B cell (primary cell): ENCODE results near the gene TLR7.

ENCODE experiments used
- EZH2 ChIP-seq: IDR thresholded peaks from 2 replicates; pipeline ENCODE4 v1.6.1; 2012; ENCODE audit warnings: borderline replicate concordance, low read depth, mild to moderate bottlenecking, moderate library complexity, low read length; ENCODE audit not compliant: insufficient read depth, poor library complexity, severe bottlenecking
- TF ChIP-seq, protein P1 (sequence below): fragments of 200-600 bp; IDR thresholded peaks from one replicate; pipeline ENCODE4 v1.8.0; 2022; ENCODE audit warnings: antibody characterized with exemption, mild to moderate bottlenecking

GRCh38 chrX:12885508-12885907 lies 18.6 kb downstream of the TLR7 start:
- TF ChIP-seq EZH2: no peak
- TF ChIP-seq, protein P1, sequence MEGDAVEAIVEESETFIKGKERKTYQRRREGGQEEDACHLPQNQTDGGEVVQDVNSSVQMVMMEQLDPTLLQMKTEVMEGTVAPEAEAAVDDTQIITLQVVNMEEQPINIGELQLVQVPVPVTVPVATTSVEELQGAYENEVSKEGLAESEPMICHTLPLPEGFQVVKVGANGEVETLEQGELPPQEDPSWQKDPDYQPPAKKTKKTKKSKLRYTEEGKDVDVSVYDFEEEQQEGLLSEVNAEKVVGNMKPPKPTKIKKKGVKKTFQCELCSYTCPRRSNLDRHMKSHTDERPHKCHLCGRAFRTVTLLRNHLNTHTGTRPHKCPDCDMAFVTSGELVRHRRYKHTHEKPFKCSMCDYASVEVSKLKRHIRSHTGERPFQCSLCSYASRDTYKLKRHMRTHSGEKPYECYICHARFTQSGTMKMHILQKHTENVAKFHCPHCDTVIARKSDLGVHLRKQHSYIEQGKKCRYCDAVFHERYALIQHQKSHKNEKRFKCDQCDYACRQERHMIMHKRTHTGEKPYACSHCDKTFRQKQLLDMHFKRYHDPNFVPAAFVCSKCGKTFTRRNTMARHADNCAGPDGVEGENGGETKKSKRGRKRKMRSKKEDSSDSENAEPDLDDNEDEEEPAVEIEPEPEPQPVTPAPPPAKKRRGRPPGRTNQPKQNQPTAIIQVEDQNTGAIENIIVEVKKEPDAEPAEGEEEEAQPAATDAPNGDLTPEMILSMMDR: no peak
